Endothelial cell of umbilical vein (primary cell): ENCODE measurements around the gene GLI1. TPM values are rescaled to one million over a fixed set of nuclear protein-coding genes. Genes with fewer than 3 reads are reported as not detected.

Source experiments
- BruUV-seq: library from RNA; stranded (reverse); fragments of 400-500 nt; replicated peaks from 2 replicates; lab custom pipeline; 2021; lab: Mats Ljungman, UMichigan
- CTCF ChIA-PET: fragments of 300-600, 350-600 bp; sonication (Branson Sonifier 250); formaldehyde crosslinking; loops from one replicate; lab custom pipeline; 2021; ENCODE audit warnings: antibody characterized with exemption, inconsistent platforms; lab: Charles Lee
- POLR2A ChIA-PET: fragments of 300-600, 350-600 bp; sonication (Branson Sonifier 250); formaldehyde crosslinking; loops from one replicate; lab custom pipeline; 2021; ENCODE audit warnings: antibody characterized with exemption, inconsistent platforms; lab: Charles Lee
- DNase-seq: peaks from one replicate; pipeline ENCODE4 v3.0.0-alpha.2; 2011; ENCODE audit warnings: low read depth, low spot score
- FAIRE-seq: peaks from 2 replicates; lab custom pipeline; 2011; peaks lifted over from hg19 to GRCh38; lab: Jason Lieb, UNC
- H2AFZ ChIP-seq: 2 replicates; pipeline ENCODE4 v1.6.0; 2012; ENCODE audit warnings: low read depth, low read length, control low read depth, inconsistent platforms
- H3K27ac ChIP-seq: 2 replicates; pipeline ENCODE4 v1.5.1; 2011; ENCODE audit warnings: low read depth, mild to moderate bottlenecking, control low read depth, low read length, moderate library complexity; ENCODE audit not compliant: insufficient read depth
- H3K27me3 ChIP-seq, 2 experiments: 2 replicates each; pipeline versions ENCODE4 v1.6.0 to v1.6.1; 2011; ENCODE audit warnings: low read length in 2 of 2, mixed read lengths in 1 of 2; ENCODE audit not compliant: control insufficient read depth in 2 of 2, insufficient read depth in 2 of 2
- H3K36me3 ChIP-seq, 2 experiments: 2 replicates in 1 of 2; 3 replicates in 1 of 2; pipeline ENCODE4 v1.5.1; 2011; ENCODE audit warnings: low read length in 2 of 2, mild to moderate bottlenecking in 1 of 2, moderate library complexity in 1 of 2; ENCODE audit not compliant: control insufficient read depth in 2 of 2, insufficient read depth in 2 of 2; ENCODE audit errors: extremely low read depth in 1 of 2
- H3K4me1 ChIP-seq: 3 replicates; pipeline ENCODE4 v1.5.1; 2011; ENCODE audit warnings: mild to moderate bottlenecking, low read length; ENCODE audit not compliant: control insufficient read depth, insufficient read depth; ENCODE audit errors: extremely low read depth
- H3K4me2 ChIP-seq: 2 replicates; pipeline ENCODE4 v1.6.1; 2011; ENCODE audit warnings: low read length, control low read depth, mixed read lengths; ENCODE audit not compliant: insufficient read depth
- H3K4me3 ChIP-seq, 3 experiments: fragments of 200-600 bp in 1 of 3; sonication (generic), shearing (Covaris generic) in 1 of 3; replicated peaks in 1 of 3; 2 replicates each; pipeline ENCODE4 v1.5.1; 2011 to 2016; ENCODE audit warnings: control low read depth in 3 of 3, low read length in 3 of 3, mild to moderate bottlenecking in 2 of 3, inconsistent platforms in 1 of 3, low read depth in 1 of 3, moderate library complexity in 1 of 3; ENCODE audit not compliant: insufficient read depth in 1 of 3
- H3K79me2 ChIP-seq: 2 replicates; pipeline ENCODE4 v1.6.0; 2012; ENCODE audit warnings: low read length, inconsistent platforms; ENCODE audit not compliant: control insufficient read depth, insufficient read depth
- H3K9ac ChIP-seq: replicated peaks from 2 replicates; pipeline ENCODE3; 2011; ENCODE audit warnings: low read length, control low read depth; ENCODE audit not compliant: insufficient read depth; ENCODE audit errors: extremely low read depth
- H3K9me1 ChIP-seq: replicated peaks from 3 replicates; pipeline ENCODE4 v1.6.0; 2011; ENCODE audit warnings: mild to moderate bottlenecking, low read length; ENCODE audit not compliant: control insufficient read depth, insufficient read depth; ENCODE audit errors: extremely low read depth
- H3K9me3 ChIP-seq: replicated peaks from 2 replicates; pipeline ENCODE4 v1.5.1; 2012; ENCODE audit warnings: low read length, inconsistent platforms; ENCODE audit not compliant: control insufficient read depth, insufficient read depth
- H4K20me1 ChIP-seq: replicated peaks from 2 replicates; pipeline ENCODE3; 2011; ENCODE audit warnings: mild to moderate bottlenecking, low read length; ENCODE audit not compliant: control insufficient read depth, insufficient read depth; ENCODE audit errors: extremely low read depth
- EZH2 ChIP-seq: IDR thresholded peaks from 2 replicates; pipeline ENCODE4 v1.6.1; 2012; ENCODE audit warnings: borderline replicate concordance, low read depth, mild to moderate bottlenecking, moderate library complexity, low read length, inconsistent platforms; ENCODE audit not compliant: severe bottlenecking
- FOS ChIP-seq: IDR thresholded peaks from 2 replicates; pipeline ENCODE4 v1.6.1; 2011; ENCODE audit warnings: mild to moderate bottlenecking, low read length, moderate library complexity, borderline replicate concordance; ENCODE audit not compliant: insufficient read depth
- GATA2 ChIP-seq: IDR thresholded peaks from 2 replicates; pipeline ENCODE4 v1.7.0; 2011; ENCODE audit warnings: low read depth, mild to moderate bottlenecking, moderate library complexity, mixed read lengths, low read length; ENCODE audit not compliant: insufficient read length, insufficient read depth
- JUN ChIP-seq: IDR thresholded peaks from 2 replicates; pipeline ENCODE4 v1.6.1; 2011; ENCODE audit warnings: borderline replicate concordance, low read depth; ENCODE audit not compliant: insufficient read length, insufficient read depth
- MYC ChIP-seq: IDR thresholded peaks from one replicate; pipeline ENCODE4 v1.6.1; 2011; ENCODE audit warnings: mild to moderate bottlenecking, low read depth, low read length
- POLR2A ChIP-seq: IDR thresholded peaks from 2 replicates; pipeline ENCODE4 v1.6.1; 2012; ENCODE audit warnings: low read depth, mild to moderate bottlenecking, control low read depth, low read length
- POLR2AphosphoS5 ChIP-seq: IDR thresholded peaks from 2 replicates; pipeline ENCODE4 v1.6.1; 2012; ENCODE audit warnings: low read depth, mild to moderate bottlenecking, control low read depth, low read length, moderate library complexity; ENCODE audit not compliant: insufficient read depth
- dilution Hi-C: fragments of 300-500 bp; cut with MboI; formaldehyde crosslinking; loops from one replicate; pipeline ENCODE4 v1.15.0; 2019; ENCODE audit warnings: low sequenced_read_pairs; ENCODE audit not compliant: extremely low pct_ligation_motif_present
- intact Hi-C: fragments of 100-400 bp; cut with micrococcal nuclease; formaldehyde crosslinking; loops from one replicate; pipeline ENCODE4 v1.10.0; 2022
- polyA plus RNA-seq, 4 experiments: library from polyadenylated mRNA; depleted of rRNA in 3 of 4; stranded (reverse) in 3 of 4; unstranded in 1 of 4; fragments of >200 nt; gene quantifications; 2 replicates each; pipeline versions ENCODE4 v1.2.1 to v1.2.3, GENCODE V29; 2011 to 2012; ENCODE audit warnings: missing spikeins in 1 of 4
- total RNA-seq: library from RNA; stranded (reverse); gene quantifications from 2 replicates; pipeline ENCODE4 v1.2.3, GENCODE V29; 2021
- TF ChIP-seq, protein P1 (sequence below): IDR thresholded peaks from 2 replicates; pipeline ENCODE4 v1.6.1; 2011; ENCODE audit not compliant: insufficient read depth, insufficient read length
- TF ChIP-seq, protein P2 (sequence below), 2 donors: IDR thresholded peaks; 1 replicate in 1 of 2; 2 replicates in 1 of 2; pipeline ENCODE4 v1.5.1; 2011; ENCODE audit warnings: low read length in 2 of 2, mild to moderate bottlenecking in 2 of 2, moderate library complexity in 2 of 2, control low read depth in 1 of 2, inconsistent platforms in 1 of 2, low read depth in 1 of 2; ENCODE audit not compliant: insufficient read depth in 1 of 2; ENCODE audit errors: extremely low read depth in 1 of 2

Gene GLI1
- total and polyA plus RNA-seq, 2 donors (not counting 3 experiments of a cell fraction or from before 2014, with no cell fraction given): 0.10 to 0.29 TPM

DNA sequence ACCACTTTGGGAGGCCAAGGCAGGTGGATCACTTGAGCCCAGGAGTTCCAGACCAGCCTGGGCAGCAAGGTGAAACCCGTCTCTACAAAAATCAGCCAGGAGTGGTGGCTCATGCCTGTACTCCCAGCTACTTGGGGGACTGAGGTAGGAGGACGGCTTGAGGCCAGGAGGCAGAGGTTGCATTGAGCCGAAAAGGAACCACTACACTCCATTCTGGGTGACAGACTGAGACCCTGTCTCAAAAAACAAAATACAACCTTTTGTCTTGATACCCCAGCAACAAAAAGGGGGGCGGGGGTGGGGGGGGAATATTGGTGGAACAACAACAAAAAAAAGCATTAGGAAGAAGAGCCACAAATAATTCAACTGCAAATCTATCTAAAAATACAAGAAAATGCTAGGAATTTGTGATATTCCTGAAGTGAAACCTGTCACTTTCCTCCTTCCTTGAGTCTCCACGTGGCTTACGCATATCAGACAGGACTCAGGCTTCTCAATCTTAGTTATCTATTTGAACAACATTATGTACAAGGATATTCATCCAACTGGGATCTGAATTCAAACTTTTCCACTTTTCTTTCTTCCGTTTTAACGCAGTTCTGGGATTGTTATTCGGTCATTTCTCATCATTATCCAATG lies 30.0 kb upstream of the GLI1 start:
- no peak for TF ChIP-seq JUN
- TF ChIP-seq, protein P1, sequence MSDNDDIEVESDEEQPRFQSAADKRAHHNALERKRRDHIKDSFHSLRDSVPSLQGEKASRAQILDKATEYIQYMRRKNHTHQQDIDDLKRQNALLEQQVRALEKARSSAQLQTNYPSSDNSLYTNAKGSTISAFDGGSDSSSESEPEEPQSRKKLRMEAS: peak; percentile 43
- H3K9ac ChIP-seq: peak overlapping the region; percentile 82
- no peaks in the 10 kb centered on the region for H3K9me1 ChIP-seq
- intact Hi-C loops: loop anchor here (2.0 to 5.0 kb wide), 2 partner anchors 23 to 122 kb away; no protein-coding TSS in a partner anchor
- ChIA-PET CTCF (interaction anchor here (1.0 to 2.2 kb wide), 7 partner anchors 9 to 122 kb away, joined by 3 to 12 read pairs (median 7); partner anchors contain the start of genes GLI1 and INHBE), POLR2A (interaction anchor here (0.6 kb wide), 1 partner anchor 16 kb away, joined by 4 read pairs; no protein-coding TSS in a partner anchor)
- H4K20me1 ChIP-seq: no peaks in the 10 kb centered on the region
- no peak for FAIRE-seq
- no peak for DNase-seq
- H2AFZ ChIP-seq: peak overlapping the region; percentile 16
- H3K9me3 ChIP-seq: no peaks in the 10 kb centered on the region
- H3K27ac ChIP-seq: peak overlapping the region; percentile 64
- H3K27me3 ChIP-seq: no peaks in the 10 kb centered on the region
- peaks cover 6% of the 10 kb centered on the region for H3K4me1 ChIP-seq
- peaks cover 21% of the 10 kb centered on the region for H3K79me2 ChIP-seq
- peak overlapping the region; percentile 29 to 75 (median 69) for H3K4me3 ChIP-seq
- H3K4me2 ChIP-seq: peak overlapping the region; percentile 93
- H3K36me3 ChIP-seq: no peaks in the 10 kb centered on the region
- dilution Hi-C loops: no loop called here
- BruUV-seq: TSS peak; percentile 67

DNA sequence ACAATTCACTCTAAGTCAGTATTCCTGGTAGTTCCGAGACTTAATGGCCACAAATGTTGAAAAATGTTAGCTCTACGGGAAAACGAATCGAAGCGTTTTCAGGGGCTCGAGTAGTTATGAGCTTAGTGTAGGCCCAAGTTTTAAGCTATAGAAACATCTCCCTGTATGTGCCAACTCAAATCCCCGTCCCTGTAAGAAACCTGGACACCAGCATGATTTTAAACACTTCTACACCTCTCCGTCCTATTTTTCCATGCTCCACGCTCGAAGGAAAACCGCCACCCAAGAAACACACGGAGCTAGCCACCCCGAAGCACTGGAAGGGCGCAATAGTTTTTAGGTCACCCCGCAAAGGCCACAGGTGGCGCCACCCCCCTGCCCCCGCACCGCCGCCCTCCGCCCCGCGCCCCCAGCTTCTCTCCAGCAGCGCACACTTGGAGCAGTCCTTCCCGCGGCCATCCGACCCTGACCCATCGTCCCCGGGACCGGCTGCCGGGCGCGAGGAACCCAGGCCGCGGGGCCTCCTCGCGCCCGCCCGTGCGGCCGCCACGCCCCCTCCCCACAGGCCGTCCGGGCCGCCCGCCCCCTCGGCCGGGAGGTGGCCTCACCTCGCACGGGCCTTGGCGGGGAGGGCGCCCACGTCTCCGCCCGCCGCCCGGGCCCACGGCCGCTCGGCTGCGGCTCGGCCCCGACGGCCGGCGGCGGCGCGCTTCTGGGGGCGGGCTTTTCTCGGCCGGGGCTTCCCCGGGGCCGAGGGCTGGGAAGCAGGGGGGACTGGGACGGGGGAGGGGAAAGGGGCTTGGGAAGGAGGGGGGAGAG lies 29.3 kb upstream of the GLI1 start:
- Histone ChIP-seq H3K9ac (peak overlapping the region; percentile 82), H3K36me3 (no peaks in the 10 kb centered on the region), H3K79me2 (peaks cover 21% of the 10 kb centered on the region), H3K27ac (peak overlapping the region; percentile 64), H3K27me3 (no peaks in the 10 kb centered on the region), H3K9me1 (no peaks in the 10 kb centered on the region), H3K4me3 (peak overlapping the region; percentile 40 to 75 (median 69)), H3K4me1 (peaks cover 6% of the 10 kb centered on the region), H3K9me3 (no peaks in the 10 kb centered on the region), H4K20me1 (no peaks in the 10 kb centered on the region), H3K4me2 (peak overlapping the region; percentile 93), H2AFZ (peak overlapping the region; percentile 16)
- intact Hi-C loops (loop anchor here (2.0 to 5.0 kb wide), 2 partner anchors 22 to 123 kb away; no protein-coding TSS in a partner anchor), dilution Hi-C loops (no loop called here)
- ChIA-PET POLR2A (interaction anchor here (0.6 kb wide), 2 partner anchors 17 to 67 kb away, joined by 4 to 12 read pairs; no protein-coding TSS in a partner anchor), CTCF (interaction anchor here (1.0 to 2.2 kb wide), 7 partner anchors 9 to 123 kb away, joined by 3 to 12 read pairs (median 7); partner anchors contain the start of genes GLI1 and INHBE)
- BruUV-seq: no TSS peak
- FAIRE-seq: no peak
- peak; percentile 66 for DNase-seq
- TF ChIP-seq, protein P2, sequence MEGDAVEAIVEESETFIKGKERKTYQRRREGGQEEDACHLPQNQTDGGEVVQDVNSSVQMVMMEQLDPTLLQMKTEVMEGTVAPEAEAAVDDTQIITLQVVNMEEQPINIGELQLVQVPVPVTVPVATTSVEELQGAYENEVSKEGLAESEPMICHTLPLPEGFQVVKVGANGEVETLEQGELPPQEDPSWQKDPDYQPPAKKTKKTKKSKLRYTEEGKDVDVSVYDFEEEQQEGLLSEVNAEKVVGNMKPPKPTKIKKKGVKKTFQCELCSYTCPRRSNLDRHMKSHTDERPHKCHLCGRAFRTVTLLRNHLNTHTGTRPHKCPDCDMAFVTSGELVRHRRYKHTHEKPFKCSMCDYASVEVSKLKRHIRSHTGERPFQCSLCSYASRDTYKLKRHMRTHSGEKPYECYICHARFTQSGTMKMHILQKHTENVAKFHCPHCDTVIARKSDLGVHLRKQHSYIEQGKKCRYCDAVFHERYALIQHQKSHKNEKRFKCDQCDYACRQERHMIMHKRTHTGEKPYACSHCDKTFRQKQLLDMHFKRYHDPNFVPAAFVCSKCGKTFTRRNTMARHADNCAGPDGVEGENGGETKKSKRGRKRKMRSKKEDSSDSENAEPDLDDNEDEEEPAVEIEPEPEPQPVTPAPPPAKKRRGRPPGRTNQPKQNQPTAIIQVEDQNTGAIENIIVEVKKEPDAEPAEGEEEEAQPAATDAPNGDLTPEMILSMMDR (IDR thresholded peaks at IDR 0.05; ENCODE audit: extremely low read depth in 1 of 2, insufficient read depth in 1 of 2, low read depth in 1 of 2, low read length in 2 of 2): no peak
- no peak for TF ChIP-seq MYC
- no peak for TF ChIP-seq GATA2
- TF ChIP-seq EZH2: no peak
- TF ChIP-seq FOS: no peak
- TF ChIP-seq POLR2A: no peak
- TF ChIP-seq, protein P1: no peak
- no peak for TF ChIP-seq POLR2AphosphoS5
- TF ChIP-seq JUN: no peak
